ENCODE results near the gene DUSP2.

Gene DUSP2

GRCh38 chr2:96103761-96104486, 41.3 kb downstream of the DUSP2 start:
- DNase-seq (ENCODE audit: low read depth in 2 of 3, low spot score in 2 of 3): no peak

- no peak for DNase-seq (ENCODE audit: low read depth in 2 of 3, low spot score in 2 of 3)
Observed at GRCh38 chr2:96103187-96103601, 42.0 kb downstream of the DUSP2 start.

GRCh38 chr2:96102596-96103186, 42.5 kb downstream of the DUSP2 start:
- no peak for DNase-seq (ENCODE audit: low read depth in 2 of 3, low spot score in 2 of 3)

GRCh38 chr2:96100893-96101304, 44.3 kb downstream of the DUSP2 start:
- no peak for DNase-seq (ENCODE audit: low read depth in 2 of 3, low spot score in 2 of 3)

- no peak for DNase-seq (ENCODE audit: low read depth in 2 of 3, low spot score in 2 of 3)
Observed at GRCh38 chr2:96099861-96100798, 45.1 kb downstream of the DUSP2 start.

- no peak for DNase-seq (ENCODE audit: low read depth in 2 of 3, low spot score in 2 of 3)
Observed at GRCh38 chr2:96098900-96099590, 46.2 kb downstream of the DUSP2 start.

- DNase-seq (ENCODE audit: low read depth in 2 of 3, low spot score in 2 of 3): no peak
Observed at GRCh38 chr2:96097951-96098823, 47.1 kb downstream of the DUSP2 start.

- no peak for DNase-seq (ENCODE audit: low read depth in 2 of 3, low spot score in 2 of 3)
Observed at GRCh38 chr2:96097441-96097840, 47.8 kb downstream of the DUSP2 start.

- no peak for DNase-seq (ENCODE audit: low read depth in 2 of 3, low spot score in 2 of 3)
Observed at GRCh38 chr2:96095116-96095636, 50.1 kb downstream of the DUSP2 start.

GRCh38 chr2:96093528-96093927, 51.7 kb downstream of the DUSP2 start:
- no peak for DNase-seq (ENCODE audit: low read depth in 2 of 3, low spot score in 2 of 3)

Measured in activated CD8-positive, alpha-beta memory T cell treated with anti-CD3 and anti-CD28 coated beads for 48 hours (primary cell).